Measurements from ENCODE around the gene TFB2M. TPM values are rescaled to one million over a fixed set of nuclear protein-coding genes. Genes with fewer than 3 reads are reported as not detected.

The TFB2M gene
- polyA plus RNA-seq, 1 donor (not counting 4 experiments of a cell fraction or from before 2014, with no cell fraction given) = 28.6 TPM

DNA sequence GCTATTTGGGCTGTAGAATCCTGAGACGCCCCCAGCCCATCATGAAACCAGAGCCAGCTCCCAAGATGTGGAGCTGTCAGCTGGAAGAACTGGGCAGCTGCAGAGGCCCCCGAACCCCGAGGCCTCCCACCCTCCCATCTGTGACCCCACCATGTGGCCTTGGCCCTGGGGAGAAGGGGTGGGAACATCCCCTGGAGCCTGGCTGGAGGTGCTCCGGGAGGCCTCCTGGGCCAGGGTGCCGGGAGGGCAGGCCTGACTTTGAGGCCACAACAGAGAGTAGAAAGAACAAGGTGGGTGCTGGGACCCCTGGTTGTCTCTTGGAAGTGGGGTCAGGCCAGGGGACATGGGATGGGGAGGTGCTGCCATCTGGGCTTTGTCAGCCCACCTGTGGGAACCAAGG lies 53.0 kb downstream of the TFB2M start:
- no peaks in the 10 kb centered on the region for H3K36me3 ChIP-seq (ENCODE audit: control insufficient read depth in 2 of 2, extremely low read depth in 1 of 2, insufficient read depth in 2 of 2, low read length in 2 of 2)
- no peaks in the 10 kb centered on the region for H4K20me1 ChIP-seq (ENCODE audit: control insufficient read depth, extremely low read depth, insufficient read depth, low read length)
- no peaks in the 10 kb centered on the region for H3K79me2 ChIP-seq (ENCODE audit: control insufficient read depth, insufficient read depth, low read length)
- no peaks in the 10 kb centered on the region for H3K4me1 ChIP-seq (ENCODE audit: control insufficient read depth, extremely low read depth, insufficient read depth, low read length)
- H2AFZ ChIP-seq (ENCODE audit: control insufficient read depth, low read length) = no peak overlapping the region
- peaks cover 20% of the 10 kb centered on the region for H3K9me3 ChIP-seq (ENCODE audit: control insufficient read depth, low read depth, low read length)
- dilution Hi-C loops (cut with MboI; ENCODE audit: extremely low pct_ligation_motif_present, low sequenced_read_pairs) = no loop called here
- no peak overlapping the region for H3K4me2 ChIP-seq (ENCODE audit: control insufficient read depth, extremely low read depth, insufficient read depth, low read depth, low read length)
- no peaks in the 10 kb centered on the region for H3K27me3 ChIP-seq (ENCODE audit: control insufficient read depth, extremely low read depth, insufficient read depth, low read length)
- TF ChIP-seq, protein P1, sequence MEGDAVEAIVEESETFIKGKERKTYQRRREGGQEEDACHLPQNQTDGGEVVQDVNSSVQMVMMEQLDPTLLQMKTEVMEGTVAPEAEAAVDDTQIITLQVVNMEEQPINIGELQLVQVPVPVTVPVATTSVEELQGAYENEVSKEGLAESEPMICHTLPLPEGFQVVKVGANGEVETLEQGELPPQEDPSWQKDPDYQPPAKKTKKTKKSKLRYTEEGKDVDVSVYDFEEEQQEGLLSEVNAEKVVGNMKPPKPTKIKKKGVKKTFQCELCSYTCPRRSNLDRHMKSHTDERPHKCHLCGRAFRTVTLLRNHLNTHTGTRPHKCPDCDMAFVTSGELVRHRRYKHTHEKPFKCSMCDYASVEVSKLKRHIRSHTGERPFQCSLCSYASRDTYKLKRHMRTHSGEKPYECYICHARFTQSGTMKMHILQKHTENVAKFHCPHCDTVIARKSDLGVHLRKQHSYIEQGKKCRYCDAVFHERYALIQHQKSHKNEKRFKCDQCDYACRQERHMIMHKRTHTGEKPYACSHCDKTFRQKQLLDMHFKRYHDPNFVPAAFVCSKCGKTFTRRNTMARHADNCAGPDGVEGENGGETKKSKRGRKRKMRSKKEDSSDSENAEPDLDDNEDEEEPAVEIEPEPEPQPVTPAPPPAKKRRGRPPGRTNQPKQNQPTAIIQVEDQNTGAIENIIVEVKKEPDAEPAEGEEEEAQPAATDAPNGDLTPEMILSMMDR (optimal IDR thresholded peaks at IDR 0.05 in 1 of 3, IDR thresholded peaks at IDR 0.05 in 1 of 3, conservative IDR thresholded peaks at IDR 0.05 in 1 of 3; ENCODE audit: extremely low read depth in 1 of 3, insufficient read depth in 2 of 3, low read length in 3 of 3) = no peak
- no peak for TF ChIP-seq EZH2 (IDR thresholded peaks at IDR 0.05; ENCODE audit: low read length)
- no peak overlapping the region for H3K4me3 ChIP-seq (ENCODE audit: control insufficient read depth in 2 of 3, extremely low read depth in 1 of 3, insufficient read depth in 2 of 3, low read depth in 1 of 3, low read length in 3 of 3)
- no peak overlapping the region for H3K27ac ChIP-seq (ENCODE audit: control insufficient read depth, insufficient read depth, low read length)
- H3K9ac ChIP-seq (ENCODE audit: control insufficient read depth, extremely low read depth, insufficient read depth, low read length) = no peak overlapping the region
- DNase-seq (ENCODE audit: low read depth, low spot score) = no peak
- no peak for FAIRE-seq
- no peaks in the 10 kb centered on the region for H3K9me1 ChIP-seq (ENCODE audit: control insufficient read depth, extremely low read depth, insufficient read depth, low read length)

DNA sequence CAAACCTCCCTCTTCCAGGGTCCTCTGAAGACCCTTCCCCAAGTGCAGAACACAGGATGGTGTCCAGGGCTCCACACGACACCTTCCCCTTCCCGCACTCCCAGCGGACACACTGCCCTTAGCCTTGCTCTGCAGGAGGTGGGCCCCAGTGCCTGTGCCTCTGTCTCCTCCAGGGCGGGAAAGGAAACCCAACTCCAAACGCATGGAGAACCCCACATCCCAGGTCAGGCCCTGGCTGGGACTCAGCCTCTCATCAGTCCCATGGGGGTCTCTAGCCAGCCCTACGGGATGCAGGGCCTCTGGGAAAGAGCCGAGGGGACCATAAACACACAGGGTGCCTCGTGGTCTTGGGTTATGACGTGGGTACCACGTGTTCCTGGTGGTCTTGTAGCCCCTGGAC lies 53.4 kb downstream of the TFB2M start:
- no peak overlapping the region for H3K4me2 ChIP-seq (ENCODE audit: control insufficient read depth, extremely low read depth, insufficient read depth, low read depth, low read length)
- H3K9ac ChIP-seq (ENCODE audit: control insufficient read depth, extremely low read depth, insufficient read depth, low read length) = no peak overlapping the region
- no peak overlapping the region for H2AFZ ChIP-seq (ENCODE audit: control insufficient read depth, low read length)
- DNase-seq (ENCODE audit: low read depth, low spot score) (no peak), FAIRE-seq (no peak)
- no peaks in the 10 kb centered on the region for H3K79me2 ChIP-seq (ENCODE audit: control insufficient read depth, insufficient read depth, low read length)
- dilution Hi-C loops (cut with MboI; ENCODE audit: extremely low pct_ligation_motif_present, low sequenced_read_pairs) = no loop called here
- H3K9me1 ChIP-seq (ENCODE audit: control insufficient read depth, extremely low read depth, insufficient read depth, low read length) = no peaks in the 10 kb centered on the region
- TF ChIP-seq EZH2 (IDR thresholded peaks at IDR 0.05; ENCODE audit: low read length) = no peak
- TF ChIP-seq, protein P1 (optimal IDR thresholded peaks at IDR 0.05 in 1 of 3, IDR thresholded peaks at IDR 0.05 in 1 of 3, conservative IDR thresholded peaks at IDR 0.05 in 1 of 3; ENCODE audit: extremely low read depth in 1 of 3, insufficient read depth in 2 of 3, low read length in 3 of 3) = no peak
- H3K27ac ChIP-seq (ENCODE audit: control insufficient read depth, insufficient read depth, low read length) = no peak overlapping the region
- H3K9me3 ChIP-seq (ENCODE audit: control insufficient read depth, low read depth, low read length) = peaks cover 20% of the 10 kb centered on the region
- H3K36me3 ChIP-seq (ENCODE audit: control insufficient read depth in 2 of 2, extremely low read depth in 1 of 2, insufficient read depth in 2 of 2, low read length in 2 of 2) = no peaks in the 10 kb centered on the region
- no peaks in the 10 kb centered on the region for H3K27me3 ChIP-seq (ENCODE audit: control insufficient read depth, extremely low read depth, insufficient read depth, low read length)
- no peaks in the 10 kb centered on the region for H4K20me1 ChIP-seq (ENCODE audit: control insufficient read depth, extremely low read depth, insufficient read depth, low read length)
- H3K4me1 ChIP-seq (ENCODE audit: control insufficient read depth, extremely low read depth, insufficient read depth, low read length) = no peaks in the 10 kb centered on the region
- no peak overlapping the region for H3K4me3 ChIP-seq (ENCODE audit: control insufficient read depth in 2 of 3, extremely low read depth in 1 of 3, insufficient read depth in 2 of 3, low read depth in 1 of 3, low read length in 3 of 3)
